NCI-H748 (cell line): ENCODE results near the gene PINK1.

Experiments
- DNase-seq: peaks from one replicate; lab custom pipeline; 2025; ENCODE audit not compliant: unreplicated experiment; lab: John Stamatoyannopoulos, UW

The PINK1 gene

DNA sequence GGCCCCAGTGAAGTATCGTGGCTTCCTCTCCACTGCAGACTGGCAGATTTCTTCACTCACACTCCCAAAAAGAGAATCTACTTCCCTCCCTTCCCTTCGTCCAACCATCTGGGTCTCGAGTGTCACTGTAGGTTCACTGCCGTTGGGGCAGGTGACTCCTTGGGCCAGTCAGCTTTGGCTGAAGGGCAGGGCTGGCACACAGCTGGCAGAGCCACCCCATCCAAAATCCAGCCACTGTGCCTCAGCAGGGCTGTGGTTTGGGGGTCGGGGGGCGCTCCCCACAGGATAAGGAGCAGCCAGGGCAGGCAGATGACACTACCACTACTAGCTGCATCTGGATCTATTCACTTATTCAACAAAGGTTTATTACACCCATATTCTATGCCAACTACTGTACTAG lies 9.8 kb downstream of the PINK1 start:
- no peak for DNase-seq

DNA sequence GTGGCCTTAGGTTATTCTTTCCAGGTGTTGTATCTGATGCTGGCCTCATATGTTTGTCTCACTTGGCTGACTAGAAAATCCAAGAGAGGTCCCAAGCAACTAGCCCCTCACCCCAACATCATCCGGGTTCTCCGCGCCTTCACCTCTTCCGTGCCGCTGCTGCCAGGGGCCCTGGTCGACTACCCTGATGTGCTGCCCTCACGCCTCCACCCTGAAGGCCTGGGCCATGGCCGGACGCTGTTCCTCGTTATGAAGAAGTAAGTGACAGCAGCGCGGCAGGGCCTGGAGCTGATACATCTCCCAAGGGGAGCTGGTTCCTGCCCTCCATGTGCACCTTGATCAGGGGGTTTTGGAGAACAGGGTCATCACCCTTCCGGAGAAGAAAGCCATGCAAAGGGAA lies 11.2 kb downstream of the PINK1 start:
- no peak for DNase-seq

DNA sequence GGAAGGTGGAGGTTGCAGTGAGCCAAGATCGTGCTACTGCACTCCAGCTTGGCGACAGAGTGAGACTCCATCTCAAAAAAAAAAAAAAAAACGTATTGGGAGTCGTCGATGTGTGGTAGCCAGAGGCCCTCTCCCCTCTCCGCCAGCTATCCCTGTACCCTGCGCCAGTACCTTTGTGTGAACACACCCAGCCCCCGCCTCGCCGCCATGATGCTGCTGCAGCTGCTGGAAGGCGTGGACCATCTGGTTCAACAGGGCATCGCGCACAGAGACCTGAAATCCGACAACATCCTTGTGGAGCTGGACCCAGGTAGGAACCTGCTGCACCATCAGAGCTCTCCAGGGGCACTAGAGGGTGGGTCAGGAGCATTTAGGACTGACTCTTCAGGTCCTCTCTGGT lies 12.2 kb downstream of the PINK1 start:
- DNase-seq: no peak

DNA sequence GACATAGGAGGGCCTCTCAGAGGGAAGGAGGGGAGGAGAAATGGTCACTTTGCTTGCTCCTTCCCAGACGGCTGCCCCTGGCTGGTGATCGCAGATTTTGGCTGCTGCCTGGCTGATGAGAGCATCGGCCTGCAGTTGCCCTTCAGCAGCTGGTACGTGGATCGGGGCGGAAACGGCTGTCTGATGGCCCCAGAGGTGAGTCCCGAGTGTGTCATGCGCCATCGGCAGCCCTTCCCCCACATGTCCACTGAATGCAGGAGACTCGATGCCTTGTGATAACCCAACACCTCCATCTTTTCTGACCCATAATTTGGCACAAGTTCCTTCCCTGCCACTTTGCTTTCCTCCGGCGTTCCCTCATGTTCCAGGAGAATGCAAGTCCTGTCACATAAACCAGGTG lies 15.2 kb downstream of the PINK1 start:
- no peak for DNase-seq

DNA sequence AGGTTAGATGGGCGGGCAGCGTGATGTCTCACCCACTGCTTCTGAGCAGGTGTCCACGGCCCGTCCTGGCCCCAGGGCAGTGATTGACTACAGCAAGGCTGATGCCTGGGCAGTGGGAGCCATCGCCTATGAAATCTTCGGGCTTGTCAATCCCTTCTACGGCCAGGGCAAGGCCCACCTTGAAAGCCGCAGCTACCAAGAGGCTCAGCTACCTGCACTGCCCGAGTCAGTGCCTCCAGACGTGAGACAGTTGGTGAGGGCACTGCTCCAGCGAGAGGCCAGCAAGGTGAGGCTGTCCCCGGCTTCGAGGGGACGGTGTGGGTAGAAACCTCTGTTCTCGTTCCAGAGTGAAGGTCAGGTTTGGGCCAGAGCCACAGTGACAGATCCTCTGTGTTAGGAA lies 15.7 kb downstream of the PINK1 start:
- DNase-seq: no peak

DNA sequence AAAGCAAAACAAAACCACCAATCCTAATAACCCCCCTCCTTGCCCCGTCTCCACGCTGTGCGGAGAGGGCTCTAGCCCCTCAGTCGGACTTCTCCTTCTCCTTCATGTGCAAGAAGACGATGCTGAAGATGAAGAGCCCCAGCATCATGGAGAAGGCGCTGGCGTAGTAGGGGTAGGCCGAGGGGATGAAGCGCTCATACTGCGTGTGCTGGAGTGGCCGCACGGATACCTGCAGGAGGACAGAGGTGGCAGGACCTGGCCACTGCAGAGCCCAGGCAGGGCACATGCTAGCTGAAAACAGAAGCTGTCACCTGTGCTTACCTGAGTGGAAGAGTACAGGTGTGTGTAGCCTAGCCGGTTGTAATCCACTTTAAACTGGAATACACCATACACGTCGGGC lies 19.0 kb downstream of the PINK1 start:
- DNase-seq: no peak

DNA sequence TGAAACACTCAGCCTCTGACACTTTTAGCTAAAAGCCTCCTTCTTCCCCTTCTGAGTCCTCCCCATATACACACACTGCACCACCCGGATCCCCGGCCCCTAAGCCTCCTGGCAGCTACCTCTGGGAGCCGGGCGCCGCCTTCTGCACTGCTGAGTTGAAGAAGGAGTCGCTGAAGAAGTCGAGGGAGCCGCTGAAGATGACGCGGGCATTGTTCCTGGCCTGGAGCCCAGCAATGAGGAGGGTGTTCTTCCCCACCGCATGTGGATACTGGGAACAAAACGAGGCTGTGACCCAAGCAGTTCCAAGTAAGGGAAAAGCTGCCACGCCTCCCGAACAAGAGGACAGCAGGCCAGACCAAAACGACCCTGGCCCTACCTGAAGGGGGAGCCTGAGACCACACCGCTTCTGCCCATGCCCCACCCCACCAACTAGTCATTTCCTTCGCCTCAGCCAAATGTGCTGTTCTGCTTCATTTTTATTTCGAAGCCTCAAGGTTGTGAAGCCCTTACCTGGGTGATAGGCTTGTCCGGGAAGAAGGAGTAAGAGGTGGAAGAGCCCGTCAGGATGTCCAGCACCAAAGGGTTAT lies 20.9 kb downstream of the PINK1 start:
- DNase-seq: no peak

DNA sequence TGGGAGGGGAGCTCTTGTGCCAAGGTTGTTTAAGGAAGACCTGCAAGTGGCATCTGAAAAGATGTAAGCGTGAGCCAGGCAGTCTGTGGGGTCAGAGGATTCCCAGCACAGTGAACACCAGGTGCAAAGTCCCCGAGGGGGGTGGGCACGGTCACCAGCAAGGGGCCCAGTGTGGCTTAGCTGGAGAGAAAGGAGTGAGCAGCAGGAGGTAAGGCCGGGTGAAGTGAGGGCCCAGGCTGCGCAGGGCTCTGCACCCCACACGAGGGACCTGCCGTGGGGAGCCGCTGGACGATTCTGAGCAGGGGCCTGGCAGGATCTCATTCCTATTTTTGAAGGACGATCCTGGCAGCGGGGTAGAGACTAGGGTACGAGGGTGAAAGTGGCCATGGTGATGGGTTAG lies 23.8 kb downstream of the PINK1 start:
- no peak for DNase-seq

DNA sequence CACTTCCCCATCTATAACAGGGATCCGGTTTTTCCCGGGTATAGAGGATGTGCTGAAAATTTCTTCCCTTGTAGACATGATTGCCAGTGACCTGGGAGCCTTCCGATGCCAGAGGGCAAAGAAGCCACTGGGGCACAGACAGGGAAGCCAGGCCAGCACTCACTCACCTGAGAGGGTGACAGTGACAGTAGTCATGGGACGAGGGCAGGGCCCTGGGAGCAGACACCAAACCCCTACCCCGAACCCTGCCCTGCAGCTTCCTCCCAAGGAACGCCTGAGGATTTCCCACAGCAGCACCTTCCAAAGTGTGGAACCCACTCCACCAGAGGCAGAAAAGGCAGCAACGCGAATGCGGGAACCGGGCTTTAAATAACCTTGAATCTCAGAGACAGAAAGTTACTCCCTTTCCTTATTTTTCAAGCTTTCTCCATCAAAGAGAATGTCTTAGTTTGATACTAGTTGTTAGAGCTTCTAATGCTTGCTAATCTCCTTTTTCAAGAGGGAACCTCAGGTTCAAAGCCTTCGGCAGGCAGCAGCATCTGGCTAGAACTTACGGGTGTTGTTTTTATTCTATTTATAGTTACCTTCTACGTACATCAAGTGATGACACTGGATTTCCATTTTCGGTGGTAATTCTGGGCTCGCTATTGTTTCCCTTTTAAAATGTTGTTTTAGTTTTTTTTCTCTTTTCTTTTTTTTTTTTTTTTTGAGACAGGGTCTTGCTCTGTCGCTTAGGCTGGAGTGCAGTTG lies 25.1 kb downstream of the PINK1 start:
- DNase-seq: no peak

DNA sequence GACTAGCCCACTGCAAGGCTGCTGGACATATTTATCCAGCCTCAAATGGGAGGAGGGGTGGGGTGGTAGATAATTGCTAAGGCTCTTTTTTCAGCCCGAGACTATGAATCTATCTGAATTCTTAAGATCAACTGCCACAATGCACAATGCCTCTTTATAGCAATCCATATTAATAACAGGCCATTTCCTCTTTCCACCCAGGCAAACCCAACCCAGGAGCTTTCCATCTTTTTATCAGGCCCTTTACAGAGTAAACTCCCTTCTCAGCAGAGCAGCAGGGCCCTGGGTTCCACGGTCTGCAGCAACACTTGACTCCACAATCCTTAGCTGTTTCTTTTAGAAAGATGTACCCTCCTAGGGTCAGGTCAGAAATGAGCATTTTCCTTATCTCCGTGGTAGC lies 27.1 kb downstream of the PINK1 start:
- DNase-seq: no peak

DNA sequence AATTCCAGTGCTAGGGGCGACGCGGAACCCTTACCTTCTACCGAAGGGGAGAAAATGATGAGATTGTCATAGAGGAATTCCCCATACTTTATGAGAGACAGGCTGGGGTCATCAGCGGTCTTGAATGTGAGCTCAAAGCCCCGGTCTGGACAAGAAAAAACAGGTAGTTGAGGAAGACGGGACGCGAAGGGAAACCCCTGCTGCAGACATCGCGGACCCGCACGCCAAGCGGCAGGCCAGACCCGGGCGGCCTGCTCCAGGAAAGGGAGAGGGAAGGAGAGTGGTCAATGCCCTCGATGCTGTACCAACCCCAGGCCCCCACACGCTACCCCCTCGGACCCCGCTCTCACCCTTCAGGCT lies 27.6 kb downstream of the PINK1 start:
- no peak for DNase-seq

DNA sequence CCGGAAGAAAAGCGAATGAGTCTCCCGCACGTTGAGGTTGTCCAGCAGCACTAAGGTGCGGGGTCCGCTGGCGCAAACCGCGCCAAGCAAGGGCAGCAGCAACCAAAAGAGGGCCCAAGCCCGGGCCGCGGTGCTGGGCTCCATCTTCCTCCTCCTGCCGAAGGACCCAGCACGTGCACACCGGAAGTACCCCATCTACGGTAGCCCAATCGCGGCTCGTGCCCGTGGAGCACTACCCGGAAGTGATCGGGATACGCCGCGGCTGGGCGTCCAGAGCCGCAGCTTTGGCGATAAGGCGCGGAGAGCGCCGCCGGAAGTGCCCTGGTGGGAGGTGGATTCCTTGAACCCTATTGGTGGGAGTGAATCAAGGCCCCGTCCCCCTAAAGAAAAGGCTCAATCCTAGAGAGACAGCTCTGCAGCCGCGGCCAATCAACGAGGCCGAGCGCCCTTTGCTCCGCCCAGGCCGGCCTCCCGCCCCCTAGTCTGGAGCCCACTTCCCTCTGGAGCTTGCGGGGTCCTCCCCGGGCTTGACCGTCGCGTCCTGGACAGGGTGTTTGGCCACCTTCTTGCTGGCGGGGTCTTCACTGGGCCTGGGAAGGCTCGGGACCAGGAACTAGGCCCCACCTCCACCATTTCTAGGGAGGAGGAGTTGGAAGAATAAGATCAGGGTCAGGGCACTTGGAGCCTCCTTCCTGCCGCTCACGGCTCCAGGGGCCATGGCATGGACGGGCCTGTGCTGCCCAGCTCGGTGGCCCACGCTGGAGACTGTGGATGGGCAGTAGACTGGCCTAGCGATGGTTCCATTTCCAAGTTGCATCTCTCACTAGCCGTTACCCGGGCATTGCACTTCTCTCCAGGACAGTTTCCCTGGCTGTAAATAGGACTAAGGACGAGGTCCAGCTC lies 28.2 kb downstream of the PINK1 start, which contains the start of gene DDOST:
DDOST (minus strand) TSS at position 163 of the 903 bp plus-strand sequence; CDS start at position 144, 19 bp downstream.
- DNase-seq: peak; percentile 98

DNA sequence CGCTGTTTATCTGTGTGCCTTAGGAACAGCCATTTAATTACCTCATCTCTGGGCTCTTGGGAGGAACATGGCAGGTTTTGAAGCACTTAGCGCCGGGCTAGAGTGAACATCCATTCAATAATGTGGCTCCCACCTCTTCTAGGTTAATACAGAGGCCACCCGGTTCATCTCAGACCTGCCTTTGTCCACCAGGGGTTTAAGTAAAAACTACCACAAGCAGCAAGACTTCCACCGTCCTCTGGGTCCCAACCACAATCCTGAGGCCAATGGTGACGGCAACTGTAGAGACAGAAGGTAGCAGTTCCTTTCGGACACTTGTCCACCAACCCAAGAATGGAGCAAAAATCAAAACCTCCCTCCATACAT lies 28.8 kb downstream of the PINK1 start:
- no peak for DNase-seq

DNA sequence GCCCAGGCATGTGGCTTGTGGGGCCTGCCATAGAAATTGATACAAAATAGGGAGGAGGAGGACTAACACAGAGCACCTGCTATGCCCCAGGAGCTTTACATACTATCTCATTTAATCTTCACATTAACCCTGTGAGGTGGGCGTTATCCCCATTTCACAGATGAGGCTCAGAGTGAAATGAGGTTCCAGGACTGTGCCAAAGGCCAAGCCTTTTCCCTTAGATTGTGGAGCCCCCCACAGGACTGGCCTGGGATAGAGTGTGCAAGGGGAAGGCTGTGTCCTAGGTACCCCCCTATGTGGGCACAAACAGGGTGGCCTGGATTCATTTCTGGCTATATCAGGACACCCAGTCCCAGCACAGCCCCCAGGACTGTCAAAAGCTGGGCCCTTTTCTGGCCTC lies 30.1 kb downstream of the PINK1 start:
- no peak for DNase-seq

DNA sequence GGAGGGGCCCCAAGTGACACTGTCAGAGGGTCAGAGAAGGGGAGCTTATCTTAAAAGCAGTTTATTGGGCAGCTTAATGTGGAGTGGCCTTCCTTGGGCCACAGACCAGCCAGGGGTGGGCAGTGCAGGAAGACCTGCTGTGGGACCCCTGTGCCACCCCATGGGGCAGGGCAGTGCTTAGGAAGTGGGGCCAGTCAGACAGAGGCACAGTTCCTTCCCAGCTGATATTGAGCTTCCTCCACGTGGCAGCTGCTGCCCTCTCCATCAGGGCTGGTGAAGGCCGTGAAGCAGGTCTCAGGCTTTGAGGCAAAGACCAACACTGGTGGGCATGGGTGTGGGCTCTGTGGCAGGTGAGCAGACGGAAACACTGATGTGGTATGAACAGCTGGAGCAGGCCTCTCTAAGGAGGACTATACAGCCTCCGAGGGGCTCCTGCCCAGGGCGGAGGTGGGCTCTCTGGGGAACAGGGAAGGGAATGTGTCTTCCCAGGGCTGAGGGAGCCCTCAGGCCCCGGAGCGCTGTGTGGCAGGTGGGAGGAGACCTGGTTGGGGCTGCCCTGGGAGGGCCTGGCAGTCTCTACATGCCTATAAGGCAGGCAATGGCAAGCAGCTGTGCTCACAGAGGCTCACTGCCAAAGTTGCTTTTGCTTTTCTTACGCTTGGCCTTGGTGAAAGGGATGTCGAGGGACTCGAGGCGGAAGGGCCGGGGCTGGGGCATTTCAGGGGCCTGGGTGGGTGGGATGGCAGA lies 30.9 kb downstream of the PINK1 start:
- no peak for DNase-seq

DNA sequence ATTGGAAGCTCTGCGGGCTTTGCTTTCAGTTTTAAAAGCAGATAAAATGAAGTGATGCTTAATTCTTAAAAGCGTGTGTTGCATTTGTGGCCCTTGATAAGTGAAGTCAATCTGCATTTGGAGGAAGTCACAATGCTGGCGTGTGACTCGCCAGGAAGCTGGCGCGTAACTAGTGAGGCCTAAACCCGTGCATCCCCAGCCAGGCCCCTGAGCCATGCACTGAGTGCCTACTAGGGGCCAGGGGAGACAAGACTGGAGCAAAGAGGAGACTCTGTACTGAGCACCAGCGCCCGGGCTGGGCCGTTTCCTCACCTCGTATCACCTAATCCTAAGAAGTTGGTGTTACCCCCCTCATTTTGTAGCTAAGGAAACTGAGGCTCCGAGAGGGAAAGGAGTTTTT lies 32.5 kb downstream of the PINK1 start:
- no peak for DNase-seq

DNA sequence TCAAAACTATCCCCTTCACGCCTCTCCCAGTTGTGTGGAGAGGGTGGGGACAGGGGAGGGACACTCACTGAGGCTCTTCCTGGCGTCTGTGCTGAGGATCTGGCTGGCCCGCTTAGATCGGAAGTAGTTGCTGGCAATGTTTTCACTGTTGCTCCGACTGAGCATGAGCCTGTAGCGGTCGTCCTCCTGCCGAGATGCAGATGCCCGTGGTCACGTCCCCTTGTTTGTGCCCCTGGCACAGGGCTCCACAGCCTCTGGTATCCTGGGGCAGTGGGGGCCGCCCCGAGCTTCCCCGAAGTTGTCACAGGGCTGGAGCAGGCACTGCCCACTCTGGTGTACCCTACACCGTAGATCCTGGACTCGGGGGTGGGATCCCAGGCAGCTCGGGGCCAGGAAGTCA lies 32.9 kb downstream of the PINK1 start:
- no peak for DNase-seq

DNA sequence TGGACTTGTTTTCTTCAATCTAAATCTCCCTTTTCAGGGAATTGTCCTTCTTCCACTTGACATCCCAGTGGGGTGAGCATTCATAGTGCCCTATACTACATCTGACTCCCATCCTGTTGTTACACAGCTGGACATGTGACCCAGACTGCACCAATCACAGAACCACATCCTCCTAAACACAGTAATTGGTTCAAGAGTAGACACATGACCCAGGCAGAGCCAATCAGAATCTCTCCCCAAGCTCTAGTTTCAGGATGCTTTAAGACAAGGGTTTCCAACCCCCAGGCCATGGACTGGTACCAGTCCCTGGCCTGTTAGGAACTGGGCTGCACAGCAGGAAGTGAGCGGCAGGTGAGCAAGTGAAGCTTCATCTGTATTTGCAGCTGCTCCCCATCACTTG lies 33.5 kb downstream of the PINK1 start:
- peak; percentile 4 for DNase-seq

DNA sequence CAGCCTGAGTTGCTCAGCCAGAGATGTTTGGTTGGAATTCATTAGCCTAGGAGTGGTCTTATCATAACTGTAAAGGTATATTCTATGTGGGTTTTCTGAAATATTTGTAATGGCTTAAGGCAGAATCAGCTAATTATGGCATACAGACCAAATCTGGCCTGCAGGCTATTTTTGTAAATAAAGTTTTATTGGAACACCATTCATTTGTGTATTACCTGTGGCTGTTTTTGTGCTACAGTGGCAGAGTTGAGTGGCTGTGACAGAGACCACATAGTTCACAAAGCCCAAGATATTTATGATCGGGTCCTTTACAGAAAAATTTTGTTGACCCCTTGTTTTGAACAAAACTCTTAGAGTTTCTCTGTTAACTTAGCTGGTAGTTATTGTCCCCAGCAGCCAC lies 35.3 kb downstream of the PINK1 start:
- no peak for DNase-seq

DNA sequence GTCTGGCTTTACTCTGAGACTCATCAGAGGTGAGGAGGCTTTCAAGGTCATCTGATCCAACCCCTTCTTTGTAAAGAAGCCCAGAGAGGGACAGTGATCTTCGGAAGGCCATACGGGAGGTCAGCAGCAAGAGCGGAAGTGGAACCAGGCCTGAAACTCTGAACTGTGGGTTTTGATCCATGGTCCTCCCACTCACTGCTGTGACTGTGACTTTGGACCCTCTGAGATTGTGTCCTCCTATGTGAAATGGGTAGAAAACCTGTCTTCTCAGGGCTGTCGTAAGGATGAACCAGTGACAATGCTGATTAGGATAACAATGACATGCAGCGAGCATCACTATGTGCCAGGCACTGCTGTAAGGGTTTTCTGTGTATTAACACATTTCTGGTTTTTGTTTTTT lies 37.7 kb downstream of the PINK1 start:
- no peak for DNase-seq

DNA sequence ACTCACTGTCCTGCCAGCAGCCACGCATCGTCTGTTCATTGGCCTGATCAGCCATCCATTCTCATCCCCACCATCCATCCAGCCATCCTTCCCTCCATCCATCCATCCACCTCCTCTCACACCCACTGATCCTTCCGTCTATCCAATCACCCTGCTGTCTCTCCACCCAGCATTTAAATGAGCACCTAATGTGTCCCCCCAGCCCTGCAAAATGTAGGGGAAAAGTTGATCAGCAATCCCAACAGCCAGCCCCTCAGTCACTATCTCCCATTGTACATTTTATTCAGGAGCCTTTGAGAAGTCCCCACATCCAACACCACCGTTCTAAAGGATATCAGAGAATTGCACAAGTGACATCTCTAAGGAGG lies 39.0 kb downstream of the PINK1 start:
- no peak for DNase-seq
